IPS DF 19.7 (cell line): ENCODE measurements around the gene RPL39.
"Not testable (repeated sequence)": the region's sequence is repeated elsewhere in the genome, so short reads cannot be mapped to it uniquely, and the experiment has no call there.

Source experiments
- DNase-seq: peaks from one replicate; pipeline ENCODE4 v3.0.0-alpha.2; 2013; ENCODE audit warnings: low read depth, low spot score

Gene RPL39

GRCh38 chrX:119791437-119792231 lies at the start of gene RPL39:
TSS of gene RPL39 (minus strand) at chrX:119791630. CDS start at chrX:119791576, 54 bp downstream.
- peak; percentile 50 for DNase-seq

GRCh38 chrX:119833905-119834304 lies 42.5 kb upstream of the RPL39 start:
- no peak for DNase-seq

- no peak for DNase-seq
Measured at GRCh38 chrX:119828446-119828845, 37.0 kb upstream of the RPL39 start.

GRCh38 chrX:119826399-119826959 lies 35.0 kb upstream of the RPL39 start:
- DNase-seq, result no peak

- not testable (repeated sequence) for DNase-seq
Measured at GRCh38 chrX:119824221-119824620, 32.8 kb upstream of the RPL39 start.

- not testable (repeated sequence) for DNase-seq
Measured at GRCh38 chrX:119821703-119822102, 30.3 kb upstream of the RPL39 start.

GRCh38 chrX:119817130-119817690 lies 25.8 kb upstream of the RPL39 start:
- DNase-seq, result no peak

GRCh38 chrX:119816300-119816699 lies 24.9 kb upstream of the RPL39 start:
- DNase-seq, result no peak

- no peak for DNase-seq
Measured at GRCh38 chrX:119809185-119809666, 17.8 kb upstream of the RPL39 start.

GRCh38 chrX:119808461-119808860 lies 17.0 kb upstream of the RPL39 start:
- not testable (repeated sequence) for DNase-seq

- no peak for DNase-seq
Measured at GRCh38 chrX:119802546-119802945, 11.1 kb upstream of the RPL39 start.

GRCh38 chrX:119801253-119802221 lies 10.1 kb upstream of the RPL39 start:
- DNase-seq, result no peak

- DNase-seq, result no peak
Measured at GRCh38 chrX:119790977-119791436, 423 bp downstream of the RPL39 start.

- DNase-seq, result no peak
Measured at GRCh38 chrX:119784747-119785446, 6.5 kb downstream of the RPL39 start.

GRCh38 chrX:119783026-119783425 lies 8.4 kb downstream of the RPL39 start:
- DNase-seq, result no peak

- no peak for DNase-seq
Measured at GRCh38 chrX:119778829-119779228, 12.6 kb downstream of the RPL39 start.

GRCh38 chrX:119775517-119776238 lies 15.8 kb downstream of the RPL39 start:
- DNase-seq, result no peak

- DNase-seq, result not testable (repeated sequence)
Measured at GRCh38 chrX:119769388-119769787, 22.0 kb downstream of the RPL39 start.

- DNase-seq, result not testable (repeated sequence)
Measured at GRCh38 chrX:119768436-119768835, 23.0 kb downstream of the RPL39 start.

- no peak for DNase-seq
Measured at GRCh38 chrX:119763836-119764387, 27.5 kb downstream of the RPL39 start.
